ENCODE measurements around the gene PDE4A. TPM values are rescaled to one million over a fixed set of nuclear protein-coding genes. Genes with fewer than 3 reads are reported as not detected.
A peak's percentile ranks its signal among the peaks of the same experiment; 100 is the strongest.

Gene PDE4A
- total and polyA plus RNA-seq, 7 donors, result 4.1 to 29.0 (median 14.4) TPM

DNA sequence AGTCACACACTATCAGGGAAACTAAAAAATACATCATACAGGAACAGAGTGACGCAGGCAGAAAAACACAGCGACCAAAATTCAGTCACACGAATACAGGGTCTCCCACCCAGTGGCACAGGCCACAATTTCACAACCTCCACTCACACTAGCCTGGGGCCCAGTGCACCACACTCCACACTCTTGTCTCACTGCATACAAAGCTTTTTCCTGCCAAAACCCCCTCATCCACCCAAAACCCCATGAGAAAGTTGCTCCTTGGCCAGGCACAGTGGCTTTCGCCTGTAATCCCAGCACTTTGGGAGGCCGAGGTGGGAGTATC is 95.7 kb downstream of the PDE4A start:
- Histone ChIP-seq H3K27ac (no peak overlapping the region), H3K4me1 (no peaks in the 10 kb centered on the region), H3K36me3 (ENCODE audit: insufficient read depth in 1 of 2, low read depth in 1 of 2) (no peaks in the 10 kb centered on the region), H3K9me3 (no peaks in the 10 kb centered on the region), H3K27me3 (ENCODE audit: insufficient read depth in 3 of 3, low read length in 2 of 3) (peaks cover 0 to 86% (median 30%) of the 10 kb centered on the region in 3 donors), H3K4me3 (no peak overlapping the region)
- WGBS, 3 donors, result 91 to 94% (median 93%) methylated on average over 5 of the region's 5 CpGs
- no peak for DNase-seq
- intact Hi-C loops (cut with DNase I), result no loop called here
- TF ChIP-seq CTCF (IDR thresholded peaks at IDR 0.05), result no peak
- ATAC-seq, result no peak

GRCh38 chr19:10516671-10517286 is 96.4 kb downstream of the PDE4A start:
- Histone ChIP-seq H3K36me3 (ENCODE audit: insufficient read depth in 1 of 2, low read depth in 1 of 2) (no peaks in the 10 kb centered on the region), H3K9me3 (no peaks in the 10 kb centered on the region), H3K4me3 (peak overlapping the region; percentile 52), H3K27ac (no peak overlapping the region), H3K4me1 (no peaks in the 10 kb centered on the region), H3K27me3 (ENCODE audit: insufficient read depth in 3 of 3, low read length in 2 of 3) (peaks cover 0 to 80% (median 30%) of the 10 kb centered on the region in 3 donors)
- ATAC-seq, result no peak
- no peak for TF ChIP-seq CTCF (IDR thresholded peaks at IDR 0.05)
- DNase-seq, result no peak
- WGBS, 3 donors, result 47 to 54% (median 53%) methylated on average over 10 of the region's 10 CpGs
- intact Hi-C loops (cut with DNase I), result no loop called here

GRCh38 chr19:10517361-10517759 is 97.0 kb downstream of the PDE4A start, which contains the start of gene S1PR5:
Gene S1PR5 (minus strand): TSS chr19:10517447. CDS start chr19:10515011, 2,436 bp downstream.
- H3K36me3 ChIP-seq (ENCODE audit: insufficient read depth in 1 of 2, low read depth in 1 of 2), result no peaks in the 10 kb centered on the region
- H3K4me1 ChIP-seq, result no peaks in the 10 kb centered on the region
- peaks cover 0 to 74% (median 30%) of the 10 kb centered on the region in 3 donors for H3K27me3 ChIP-seq (ENCODE audit: insufficient read depth in 3 of 3, low read length in 2 of 3)
- intact Hi-C loops (cut with DNase I), result no loop called here
- no peak for TF ChIP-seq CTCF (IDR thresholded peaks at IDR 0.05)
- ATAC-seq, result peak; percentile 45 to 53 (median 48)
- no peaks in the 10 kb centered on the region for H3K9me3 ChIP-seq
- no peak within 1 kb of the TSS for H3K27ac ChIP-seq
- 0 to 4% (median 1%) methylated on average over 17 to 39 of the region's 39 CpGs for WGBS, 3 donors
- H3K4me3 ChIP-seq, result peak within 1 kb of the TSS; percentile 52
- DNase-seq, result no peak

- Histone ChIP-seq H3K27me3 (ENCODE audit: insufficient read depth in 3 of 3, low read length in 2 of 3) (peaks cover 0 to 70% (median 30%) of the 10 kb centered on the region in 3 donors), H3K9me3 (no peaks in the 10 kb centered on the region), H3K4me1 (no peaks in the 10 kb centered on the region), H3K36me3 (ENCODE audit: insufficient read depth in 1 of 2, low read depth in 1 of 2) (no peaks in the 10 kb centered on the region), H3K27ac (no peak overlapping the region), H3K4me3 (peak overlapping the region; percentile 52)
- no peak for DNase-seq
- no peak for TF ChIP-seq CTCF (IDR thresholded peaks at IDR 0.05)
- ATAC-seq, result peak in 3 of 4 donors; percentile 7 to 40 (median 35)
- 2 to 3% (median 2%) methylated on average over 24 to 27 of the region's 27 CpGs for WGBS, 3 donors
- intact Hi-C loops (cut with DNase I), result no loop called here
These were observed 97.6 kb downstream of the PDE4A start for GRCh38 chr19:10517760-10518443.

Data from psoas muscle (tissue), 8 donors.